Measurements from ENCODE around the gene MR1.
A peak's percentile ranks its signal among the peaks of the same experiment; 100 is the strongest.

The MR1 gene

DNA sequence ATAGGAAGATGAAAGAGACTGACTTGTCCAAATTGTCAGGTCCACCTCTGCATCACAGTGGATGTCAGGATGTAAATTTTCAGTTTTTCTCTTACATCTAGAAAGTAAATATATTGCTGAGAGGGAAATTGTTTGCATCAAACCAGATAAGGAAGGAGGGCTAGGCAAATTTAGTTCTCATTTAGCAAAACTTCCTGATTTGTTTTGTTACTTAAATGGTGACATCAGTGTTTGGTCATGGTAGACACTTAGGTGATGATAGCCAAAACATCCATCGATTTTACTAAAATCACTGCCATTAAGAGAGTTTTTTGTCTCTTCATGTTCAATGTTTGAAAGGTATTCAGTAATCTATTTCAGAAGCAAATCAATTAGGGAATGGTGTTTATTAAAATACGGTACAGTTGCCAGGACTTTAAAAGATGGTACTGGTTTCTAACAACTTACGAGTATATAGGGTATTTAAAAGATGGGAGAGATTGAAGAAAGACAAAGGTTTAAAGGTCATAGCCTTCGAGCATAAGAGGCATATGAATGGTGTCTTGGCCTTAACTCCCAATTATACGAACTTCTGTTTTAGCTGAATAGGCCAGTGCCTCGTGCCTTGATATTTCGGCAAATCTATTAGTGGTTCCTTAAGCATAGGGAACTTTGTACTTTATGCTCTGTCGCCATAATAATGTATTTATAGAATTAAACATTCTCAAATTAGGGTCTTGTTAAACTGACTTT, 57.7 kb downstream of the MR1 start:
- DNase-seq (ENCODE audit: low spot score): no peak

GRCh38 chr1:181092056-181092455, 58.3 kb downstream of the MR1 start:
- no peak for DNase-seq (ENCODE audit: low spot score)

- DNase-seq (ENCODE audit: low spot score): no peak
Observed at GRCh38 chr1:181092883-181093458, 59.2 kb downstream of the MR1 start.

DNA sequence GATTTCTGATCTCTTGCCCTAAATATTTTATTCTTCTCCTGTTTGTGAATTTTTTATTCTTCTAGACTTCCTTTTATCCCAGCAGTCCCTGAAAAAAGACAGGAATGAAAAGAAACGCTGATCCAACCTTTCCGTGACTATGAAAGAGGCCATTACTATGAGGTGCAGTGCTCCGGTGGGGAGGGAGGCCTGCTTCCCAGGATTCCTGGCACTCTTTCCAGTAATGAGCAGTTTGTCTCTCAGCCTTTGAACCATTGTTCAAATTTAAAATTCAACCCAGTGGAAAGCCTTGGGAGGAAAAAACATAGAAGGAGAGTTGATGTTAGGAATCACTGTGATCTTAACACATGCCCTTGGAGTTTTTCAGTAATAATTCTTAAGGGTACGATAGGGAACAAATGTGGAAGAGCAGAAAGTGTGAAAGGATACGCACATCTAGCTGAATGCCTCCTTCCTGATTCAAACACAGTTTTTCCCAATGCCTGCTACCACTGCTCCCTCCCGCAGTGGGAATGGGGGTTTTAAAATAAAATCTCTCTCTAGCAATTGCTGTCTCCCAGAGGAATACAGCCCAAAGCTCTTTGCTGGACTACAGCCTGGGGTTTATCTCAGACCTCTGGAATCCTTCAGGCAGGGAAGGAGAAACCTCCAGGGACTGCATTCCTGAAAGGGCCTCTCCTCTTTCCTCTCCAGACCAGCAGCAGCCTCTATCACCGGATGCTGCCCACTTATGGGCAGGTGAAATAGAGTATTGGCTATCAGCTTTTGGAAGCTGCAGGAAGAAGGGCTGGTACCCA, 60.8 kb downstream of the MR1 start:
- no peak for DNase-seq (ENCODE audit: low spot score)

DNA sequence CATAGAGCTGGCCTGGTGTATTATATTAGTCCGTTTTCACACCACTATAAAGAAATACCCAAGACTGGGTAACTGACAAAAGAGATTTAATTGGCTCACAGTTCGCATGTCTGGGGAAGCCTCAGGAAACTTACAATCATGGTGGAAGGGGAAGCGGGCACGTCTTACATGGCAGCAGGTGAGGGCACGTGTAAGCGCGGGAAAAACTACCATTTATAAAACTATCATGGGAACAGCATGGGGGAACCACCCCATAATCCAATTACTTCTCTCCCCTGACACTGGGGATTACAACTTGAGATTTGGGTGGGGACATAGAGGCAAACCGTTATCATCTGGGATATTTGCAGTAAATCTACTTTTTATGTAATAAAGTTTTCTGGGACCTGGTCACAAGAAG, 61.5 kb downstream of the MR1 start:
- DNase-seq (ENCODE audit: low spot score): no peak

- DNase-seq (ENCODE audit: low spot score): no peak
Observed at GRCh38 chr1:181095763-181096184, 62.0 kb downstream of the MR1 start.

DNA sequence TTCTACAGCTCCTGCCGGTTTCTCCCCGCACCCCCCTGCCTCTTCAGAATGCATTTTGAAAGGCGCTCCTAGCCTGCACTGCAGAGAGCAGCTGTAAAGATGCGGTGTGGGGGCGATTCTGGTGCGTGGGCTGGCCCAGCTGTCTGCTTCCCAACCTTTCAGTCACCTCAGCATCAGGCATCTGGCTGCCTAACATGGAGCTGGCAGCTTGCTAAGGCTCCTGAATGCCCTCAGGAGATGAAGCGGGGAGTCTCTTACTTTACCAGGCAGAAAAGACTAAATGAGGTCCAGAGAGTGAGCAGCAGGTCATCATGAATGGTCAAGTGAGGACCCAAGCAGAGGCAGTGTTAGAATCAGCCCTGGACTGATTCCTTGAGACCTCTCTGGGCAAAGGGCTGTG, 63.5 kb downstream of the MR1 start:
- no peak for DNase-seq (ENCODE audit: low spot score)

GRCh38 chr1:181099152-181100014, 65.6 kb downstream of the MR1 start:
- no peak for DNase-seq (ENCODE audit: low spot score)

DNA sequence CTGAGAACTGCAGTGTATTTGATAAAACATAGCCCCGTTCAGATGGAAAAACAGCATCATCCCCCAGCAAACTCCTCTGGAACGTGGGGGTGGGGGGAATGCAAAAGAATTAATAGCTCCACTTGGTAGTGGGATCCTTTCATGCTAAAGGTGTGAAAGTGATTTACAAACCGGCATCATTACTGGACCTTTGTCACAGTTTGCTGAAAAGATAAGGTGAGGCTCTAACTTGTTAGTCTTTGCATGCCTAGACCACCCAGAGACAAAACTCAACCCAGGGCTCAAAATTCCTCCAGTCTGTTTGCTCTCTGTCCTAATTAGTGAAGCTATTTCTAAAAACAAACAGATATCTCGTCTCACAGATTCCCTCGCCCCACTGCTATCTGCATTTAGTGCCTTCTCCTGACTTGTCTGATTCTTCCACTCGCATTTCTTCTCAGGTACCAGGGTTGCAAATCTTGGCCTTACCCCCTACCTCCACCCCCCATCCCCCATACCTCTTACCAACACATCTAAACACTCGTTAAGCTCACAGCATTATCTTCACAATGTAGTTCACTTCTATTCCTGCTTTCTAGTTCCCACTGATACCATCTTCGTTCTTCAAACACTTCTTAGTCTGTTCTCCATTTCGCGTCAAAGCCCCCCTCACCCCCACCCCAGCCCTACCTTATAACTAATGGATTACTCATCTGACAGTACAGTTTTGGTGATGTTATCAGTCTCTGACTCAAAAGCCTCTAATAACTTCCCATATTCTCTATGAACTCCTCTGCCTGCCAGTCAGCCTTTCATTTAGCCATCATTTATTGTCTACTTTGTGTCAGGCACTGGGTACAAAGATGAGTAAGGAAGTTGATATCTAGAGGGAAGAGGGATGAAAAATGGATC, 66.5 kb downstream of the MR1 start:
- no peak for DNase-seq (ENCODE audit: low spot score)

GRCh38 chr1:181100934-181101333, 67.2 kb downstream of the MR1 start:
- DNase-seq (ENCODE audit: low spot score): no peak

- no peak for DNase-seq (ENCODE audit: low spot score)
Observed at GRCh38 chr1:181101581-181102226, 67.9 kb downstream of the MR1 start.

DNA sequence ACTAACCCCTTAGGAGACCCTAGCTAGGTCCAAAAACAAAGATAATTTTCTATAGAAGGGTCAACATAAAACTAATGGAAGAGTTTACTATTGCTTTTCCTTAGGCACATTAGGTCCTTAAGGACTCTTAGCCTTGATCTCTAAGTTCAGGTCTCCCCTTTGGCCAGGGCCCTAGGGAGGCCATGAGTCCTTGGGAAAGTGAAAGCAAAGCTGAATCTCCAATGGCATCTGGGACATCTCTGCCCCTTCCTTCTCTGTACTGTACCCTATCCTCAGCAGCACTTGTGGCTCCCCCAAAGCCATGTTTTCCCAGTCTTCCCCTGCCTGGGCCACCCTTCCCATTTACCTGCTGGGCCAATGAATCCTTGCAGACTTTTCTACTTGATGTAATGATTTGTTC, 69.1 kb downstream of the MR1 start:
- no peak for DNase-seq (ENCODE audit: low spot score)

GRCh38 chr1:181103399-181103798, 69.6 kb downstream of the MR1 start:
- no peak for DNase-seq (ENCODE audit: low spot score)

DNA sequence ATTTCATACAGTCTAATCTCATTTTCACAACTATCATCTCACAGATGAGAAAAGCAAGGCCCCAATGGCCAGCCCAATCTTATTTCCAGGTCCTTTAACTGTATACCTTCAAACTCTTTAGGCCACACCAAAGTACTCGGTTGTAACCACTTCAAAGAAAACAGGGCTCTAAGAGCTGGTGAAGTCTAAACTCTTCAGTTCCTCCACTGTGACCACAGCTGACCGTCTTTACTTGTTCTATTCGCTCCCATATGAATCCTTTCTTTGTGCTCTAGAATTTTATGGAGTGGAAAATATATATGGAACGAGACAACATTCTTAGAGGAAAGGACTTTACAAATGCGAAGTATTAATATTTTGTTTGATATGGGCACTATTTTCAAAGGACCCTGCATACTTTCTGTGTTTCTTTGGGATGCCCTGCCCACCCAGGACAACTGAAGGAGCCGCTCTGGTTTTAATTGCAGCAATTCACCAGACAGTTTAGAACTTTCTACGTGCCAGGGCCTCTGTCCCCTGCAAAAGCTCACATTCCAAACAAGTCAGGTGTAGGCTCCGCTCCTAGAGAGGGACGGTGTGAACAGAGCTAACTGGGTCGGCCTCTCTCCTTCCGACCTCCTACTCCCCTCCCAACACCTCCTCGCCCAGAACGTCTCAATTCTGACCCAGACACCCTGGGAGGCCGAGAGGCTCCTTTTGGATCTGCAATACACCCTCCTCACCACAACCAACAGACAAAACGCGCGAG, 70.4 kb downstream of the MR1 start:
- no peak for DNase-seq (ENCODE audit: low spot score)

- no peak for DNase-seq (ENCODE audit: low spot score)
Observed at GRCh38 chr1:181104790-181105133, 71.0 kb downstream of the MR1 start.

DNA sequence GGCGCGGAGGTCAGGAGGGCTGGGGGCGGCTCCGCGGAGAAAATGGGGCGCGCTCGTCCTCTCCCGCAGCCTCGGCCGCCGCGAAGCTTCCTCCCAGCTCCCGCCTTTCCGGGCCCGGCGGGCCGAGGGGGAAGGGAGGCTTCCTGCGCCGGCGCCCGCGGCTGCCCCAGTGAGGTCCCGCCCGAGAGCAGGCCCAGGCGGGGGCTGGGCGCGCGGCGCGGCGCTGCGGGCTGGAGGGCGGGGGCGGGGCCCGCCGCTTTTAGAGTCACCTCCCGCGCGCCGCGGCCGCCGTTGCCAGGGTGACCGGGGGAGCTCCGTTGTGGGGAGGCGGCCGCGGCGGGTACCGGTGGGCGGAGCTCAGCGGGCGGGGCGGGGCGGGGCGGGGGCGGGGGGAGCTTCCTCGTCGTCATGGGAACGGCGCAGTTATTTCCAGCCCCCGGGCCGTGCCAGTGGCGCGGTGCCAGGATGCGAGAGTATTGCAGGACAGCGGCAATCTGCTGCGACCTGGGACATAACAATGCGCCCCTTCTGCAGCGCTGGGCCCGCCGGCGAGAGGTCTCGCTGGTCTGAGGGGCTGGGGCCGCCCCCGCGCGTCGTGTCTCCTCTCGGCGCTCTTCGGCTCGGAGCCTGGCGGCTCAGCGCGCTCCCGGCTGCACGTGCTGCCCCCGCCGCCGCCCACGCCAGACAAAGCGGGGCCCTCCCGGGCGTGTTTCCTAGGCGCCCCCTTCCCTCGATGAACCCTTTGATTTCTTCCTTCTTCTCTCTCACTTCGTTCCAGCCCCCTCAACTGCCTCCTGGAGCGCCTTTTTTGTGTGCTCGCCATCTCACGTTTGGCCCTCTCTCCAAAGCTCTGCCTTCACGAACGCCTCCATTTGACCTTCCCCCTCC, 71.6 kb downstream of the MR1 start:
- peak; percentile 79 for DNase-seq (ENCODE audit: low spot score)

DNA sequence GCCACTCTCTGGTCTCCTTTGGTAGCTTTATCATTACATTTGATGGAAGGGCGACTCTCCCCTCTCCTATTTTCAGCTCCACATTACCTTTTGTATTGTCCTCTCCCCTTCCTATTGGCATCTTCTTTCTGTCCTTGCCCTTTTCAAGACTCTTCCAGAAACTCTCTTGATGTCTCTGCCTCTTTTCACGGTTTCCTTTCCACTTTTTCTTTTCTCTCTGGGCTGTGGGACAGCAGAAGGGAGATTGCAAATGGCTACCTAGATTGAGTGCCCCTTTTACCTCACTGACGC, 72.2 kb downstream of the MR1 start:
- no peak for DNase-seq (ENCODE audit: low spot score)

- DNase-seq (ENCODE audit: low spot score): no peak
Observed at GRCh38 chr1:181106479-181106878, 72.7 kb downstream of the MR1 start.

DNA sequence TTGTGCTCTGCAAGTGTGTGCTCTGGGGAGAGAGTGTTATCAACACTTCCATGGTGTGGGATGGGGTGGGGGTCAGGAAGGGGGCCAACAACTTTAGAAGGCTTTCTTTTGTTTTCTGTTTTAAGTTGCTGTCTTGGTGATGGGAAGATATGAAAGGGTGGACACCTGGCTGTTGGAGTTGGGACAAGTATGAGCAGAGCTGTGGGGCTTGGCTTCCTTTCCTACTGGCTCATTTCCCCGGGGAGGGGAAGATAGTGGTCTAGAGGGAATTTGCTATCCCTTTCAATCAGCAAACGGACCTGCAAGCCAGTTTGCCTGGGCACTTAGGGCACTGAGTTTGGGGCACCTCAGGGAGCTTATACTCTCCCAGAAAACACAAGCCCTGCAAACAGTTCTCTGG, 73.9 kb downstream of the MR1 start:
- no peak for DNase-seq (ENCODE audit: low spot score)
